GM12892 (cell line): Measurements from ENCODE around the gene POU6F2.

Experiments used
- POLR2AphosphoS5 ChIP-seq: IDR thresholded peaks from 2 replicates; pipeline ENCODE4 v1.6.1; 2011; ENCODE audit warnings: low read depth, low read length, control low read depth
- TAF1 ChIP-seq: IDR thresholded peaks from 2 replicates; pipeline ENCODE4 v1.6.1; 2011; ENCODE audit warnings: low read depth, mild to moderate bottlenecking, control low read depth, low read length, borderline replicate concordance

GRCh38 chr7:39301543-39301942 lies 323.8 kb downstream of the POU6F2 start:
- no peak for TF ChIP-seq POLR2AphosphoS5
- no peak for TF ChIP-seq TAF1
